H9 (cell line): ENCODE data around the gene L3MBTL4. TPM values are rescaled to one million over a fixed set of nuclear protein-coding genes. Genes with fewer than 3 reads are reported as not detected.

ENCODE experiments used
- DNase-seq: peaks from one replicate; pipeline ENCODE4 v3.0.0-alpha.2; 2017
- H2AFZ ChIP-seq: one replicate; pipeline ENCODE4 v1.6.1; 2013; ENCODE audit warnings: mild to moderate bottlenecking, low read length, control low read depth, moderate library complexity
- H2AK5ac ChIP-seq: 2 replicates; pipeline ENCODE4 v1.6.1; 2013; ENCODE audit warnings: low read length, control low read depth, mixed read lengths; ENCODE audit not compliant: insufficient read length
- H2BK120ac ChIP-seq: one replicate; pipeline ENCODE4 v1.6.1; 2013; ENCODE audit warnings: low read depth, mild to moderate bottlenecking, low read length, control low read depth, inconsistent platforms; ENCODE audit not compliant: poor library complexity, severe bottlenecking
- H2BK12ac ChIP-seq: 2 replicates; pipeline ENCODE4 v1.6.1; 2013; ENCODE audit warnings: low read length, control low read depth, mixed read lengths, low read depth; ENCODE audit not compliant: insufficient read length
- H2BK15ac ChIP-seq: 2 replicates; pipeline ENCODE4 v1.6.1; 2013; ENCODE audit warnings: low read depth, low read length, control low read depth
- H2BK20ac ChIP-seq: one replicate; pipeline ENCODE4 v1.6.1; 2013; ENCODE audit warnings: low read depth, mild to moderate bottlenecking, low read length, control low read depth, inconsistent platforms; ENCODE audit not compliant: poor library complexity, severe bottlenecking
- H2BK5ac ChIP-seq: 2 replicates; pipeline ENCODE4 v1.6.1; 2013; ENCODE audit warnings: low read length, control low read depth, mixed read lengths; ENCODE audit not compliant: insufficient read length
- H3K14ac ChIP-seq: 2 replicates; pipeline ENCODE4 v1.6.1; 2013; ENCODE audit warnings: low read length, control low read depth; ENCODE audit not compliant: insufficient read depth
- H3K18ac ChIP-seq: 2 replicates; pipeline ENCODE4 v1.6.1; 2013; ENCODE audit warnings: low read depth, mild to moderate bottlenecking, mixed read lengths, low read length, control low read depth; ENCODE audit not compliant: insufficient read length
- H3K23ac ChIP-seq: 2 replicates; pipeline ENCODE4 v1.6.1; 2013; ENCODE audit warnings: low read length, control low read depth, mixed read lengths, low read depth; ENCODE audit not compliant: insufficient read length
- H3K23me2 ChIP-seq: 2 replicates; pipeline ENCODE4 v1.6.1; 2013; ENCODE audit warnings: low read depth, mild to moderate bottlenecking, mixed read lengths, low read length, control low read depth; ENCODE audit not compliant: insufficient read length, poor library complexity, severe bottlenecking
- H3K27ac ChIP-seq: 2 replicates; pipeline ENCODE4 v1.5.1; 2013; ENCODE audit warnings: low read length, control low read depth, mixed read lengths, low read depth; ENCODE audit not compliant: insufficient read length
- H3K27me3 ChIP-seq: 2 replicates; pipeline ENCODE4 v1.6.1; 2013; ENCODE audit warnings: low read length, control low read depth, inconsistent platforms; ENCODE audit not compliant: insufficient read depth
- H3K4ac ChIP-seq: 2 replicates; pipeline ENCODE4 v1.6.1; 2013; ENCODE audit warnings: low read depth, mild to moderate bottlenecking, control low read depth, inconsistent platforms, low read length, moderate library complexity
- H3K4me1 ChIP-seq: 2 replicates; pipeline ENCODE4 v1.6.1; 2013; ENCODE audit warnings: low read length, control low read depth, inconsistent platforms; ENCODE audit not compliant: insufficient read depth
- H3K4me2 ChIP-seq: 2 replicates; pipeline ENCODE4 v1.6.1; 2013; ENCODE audit warnings: low read length, control low read depth, mixed read lengths; ENCODE audit not compliant: insufficient read length, insufficient read depth
- H3K56ac ChIP-seq: 2 replicates; pipeline ENCODE4 v1.6.1; 2013; ENCODE audit warnings: low read depth, mild to moderate bottlenecking, mixed read lengths, low read length, control low read depth; ENCODE audit not compliant: insufficient read length
- H3K79me1 ChIP-seq: 2 replicates; pipeline ENCODE4 v1.6.1; 2013; ENCODE audit warnings: low read depth, mild to moderate bottlenecking, moderate library complexity, low read length, control low read depth, inconsistent platforms; ENCODE audit not compliant: insufficient read depth, poor library complexity, severe bottlenecking
- H3K79me2 ChIP-seq: 2 replicates; pipeline ENCODE4 v1.6.1; 2013; ENCODE audit warnings: low read length, control low read depth, inconsistent platforms; ENCODE audit not compliant: insufficient read depth
- H3K9ac ChIP-seq: 2 replicates; pipeline ENCODE4 v1.6.1; 2013; ENCODE audit warnings: low read length, control low read depth, mixed read lengths; ENCODE audit not compliant: insufficient read length; ENCODE audit errors: extremely low read depth
- H3K9me3 ChIP-seq: one replicate; pipeline ENCODE4 v1.6.1; 2013; ENCODE audit warnings: low read depth, low read length, inconsistent platforms; ENCODE audit not compliant: control insufficient read depth
- H3T11ph ChIP-seq: one replicate; pipeline ENCODE4 v1.6.1; 2013; ENCODE audit warnings: mild to moderate bottlenecking, low read length, control low read depth, inconsistent platforms
- H4K20me1 ChIP-seq: one replicate; pipeline ENCODE4 v1.6.1; 2013; ENCODE audit not compliant: control insufficient read depth, insufficient read length, insufficient read depth
- H4K5ac ChIP-seq: 2 replicates; pipeline ENCODE4 v1.6.1; 2013; ENCODE audit warnings: low read depth, mild to moderate bottlenecking, mixed read lengths, low read length, control low read depth; ENCODE audit not compliant: insufficient read length
- H4K8ac ChIP-seq: replicated peaks from 2 replicates; pipeline ENCODE4 v1.6.1; 2013; ENCODE audit warnings: low read length, control low read depth, mixed read lengths, low read depth; ENCODE audit not compliant: insufficient read length
- H4K91ac ChIP-seq: 2 replicates; pipeline ENCODE4 v1.6.1; 2013; ENCODE audit warnings: low read depth, mild to moderate bottlenecking, moderate library complexity, mixed read lengths, low read length, control low read depth; ENCODE audit not compliant: insufficient read length
- H3K27ac Mint-ChIP-seq, 3 experiments: 2 replicates in 2 of 3; 3 replicates in 1 of 3; pipeline ENCODE4 v1.8.0; 2020 to 2021; ENCODE audit warnings: mixed read lengths in 3 of 3, mild to moderate bottlenecking in 1 of 3, moderate library complexity in 1 of 3
- H3K27me3 Mint-ChIP-seq: 2 replicates; pipeline ENCODE4 v1.8.0; 2021; ENCODE audit warnings: low read depth, mild to moderate bottlenecking, moderate library complexity, mixed read lengths
- H3K36me3 Mint-ChIP-seq, 3 experiments: 2 replicates in 2 of 3; 3 replicates in 1 of 3; pipeline ENCODE4 v1.8.0; 2020 to 2021; ENCODE audit warnings: low read depth in 3 of 3, mixed read lengths in 3 of 3; ENCODE audit not compliant: insufficient read depth in 1 of 3
- H3K4me1 Mint-ChIP-seq, 2 experiments: 2 replicates each; pipeline ENCODE4 v1.8.0; 2020; ENCODE audit warnings: mixed read lengths in 2 of 2
- H3K4me3 Mint-ChIP-seq, 2 experiments: 2 replicates in 1 of 2; 3 replicates in 1 of 2; pipeline ENCODE4 v1.8.0; 2020 to 2021; ENCODE audit warnings: mild to moderate bottlenecking in 2 of 2, mixed read lengths in 2 of 2, moderate library complexity in 1 of 2
- H3K9me3 Mint-ChIP-seq, 2 experiments: 2 replicates in 1 of 2; 3 replicates in 1 of 2; pipeline ENCODE4 v1.8.0; 2020; ENCODE audit warnings: mild to moderate bottlenecking in 2 of 2, mixed read lengths in 2 of 2, moderate library complexity in 1 of 2
- WGBS: extraction: QIAGEN DNeasy Blood & Tissue Kit; methylation state at CpG from one replicate; pipeline ENCODE4 v1.1.7; 2013; ENCODE audit warnings: missing lambda C conversion rate, low lambda C conversion rate, mixed read lengths; ENCODE audit not compliant: insufficient read length; ENCODE audit errors: extremely low coverage; 5-methylcytosine and 5-hydroxymethylcytosine counted together
- total RNA-seq: library from RNA; stranded (reverse); gene quantifications from 2 replicates; pipeline ENCODE4 v1.2.1, GENCODE V29; 2021
- TF ChIP-seq, protein P1 (sequence below): fragments of 200-600 bp; sonication (generic); conservative IDR thresholded peaks from 3 replicates; pipeline ENCODE4 v1.8.0; 2021; ENCODE audit warnings: antibody characterized with exemption, mild to moderate bottlenecking

L3MBTL4 gene
- total RNA-seq, 1 experiment from 2014 or later: 1.9 TPM

DNA sequence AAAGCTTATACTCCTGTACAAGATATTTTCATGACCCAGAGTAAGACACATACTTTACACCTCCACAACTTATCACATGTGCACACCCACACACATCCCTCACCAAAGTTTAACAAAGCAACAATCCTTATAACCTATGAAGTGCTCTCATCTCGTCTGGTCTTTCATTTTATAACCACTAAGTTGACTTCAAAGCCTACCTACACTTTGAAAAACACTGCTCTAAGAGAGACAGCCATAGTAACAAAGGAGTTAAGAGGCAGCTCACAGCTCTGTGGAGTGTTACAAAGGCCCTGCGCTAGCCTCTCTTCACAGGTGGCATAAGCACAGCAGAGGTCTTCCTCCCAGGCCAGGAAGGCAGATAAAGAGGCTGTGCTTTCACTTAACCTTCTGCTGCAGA, 449.7 kb downstream of the L3MBTL4 start:
- Histone ChIP-seq H2AK5ac (no peak overlapping the region), H2BK15ac (no peak overlapping the region), H4K91ac (no peak overlapping the region), H3K18ac (no peak overlapping the region), H3K4me1 (peaks cover 4% of the 10 kb centered on the region; the same call in 1 of the 2 replicates), H3K9ac (no peak overlapping the region), H3K23me2 (no peaks in the 10 kb centered on the region), H3K27ac (no peak overlapping the region), H3K79me1 (no peaks in the 10 kb centered on the region), H3K9me3 (no peaks in the 10 kb centered on the region), H3K79me2 (no peaks in the 10 kb centered on the region), H2BK5ac (no peak overlapping the region), H3T11ph (no peak overlapping the region), H2AFZ (no peak overlapping the region), H2BK12ac (no peak overlapping the region), H3K4ac (no peak overlapping the region), H4K8ac (no peak overlapping the region), H4K5ac (no peak overlapping the region), H3K27me3 (no peaks in the 10 kb centered on the region), H2BK20ac (no peak overlapping the region), H4K20me1 (no peaks in the 10 kb centered on the region), H3K56ac (no peak overlapping the region), H3K23ac (no peak overlapping the region), H3K4me2 (no peak overlapping the region), H2BK120ac (no peak overlapping the region), H3K14ac (no peak overlapping the region)
- no peaks in the 10 kb centered on the region for H3K36me3 Mint-ChIP-seq
- H3K27me3 Mint-ChIP-seq: peaks cover 16% of the 10 kb centered on the region
- no CpG with 5 or more reads among the region's 2 CpGs for WGBS
- H3K9me3 Mint-ChIP-seq: no peaks in the 10 kb centered on the region
- H3K4me1 Mint-ChIP-seq: peaks cover 24% of the 10 kb centered on the region in 2 experiments
- no peak for DNase-seq
- H3K4me3 Mint-ChIP-seq: no peak overlapping the region
- TF ChIP-seq, protein P1, sequence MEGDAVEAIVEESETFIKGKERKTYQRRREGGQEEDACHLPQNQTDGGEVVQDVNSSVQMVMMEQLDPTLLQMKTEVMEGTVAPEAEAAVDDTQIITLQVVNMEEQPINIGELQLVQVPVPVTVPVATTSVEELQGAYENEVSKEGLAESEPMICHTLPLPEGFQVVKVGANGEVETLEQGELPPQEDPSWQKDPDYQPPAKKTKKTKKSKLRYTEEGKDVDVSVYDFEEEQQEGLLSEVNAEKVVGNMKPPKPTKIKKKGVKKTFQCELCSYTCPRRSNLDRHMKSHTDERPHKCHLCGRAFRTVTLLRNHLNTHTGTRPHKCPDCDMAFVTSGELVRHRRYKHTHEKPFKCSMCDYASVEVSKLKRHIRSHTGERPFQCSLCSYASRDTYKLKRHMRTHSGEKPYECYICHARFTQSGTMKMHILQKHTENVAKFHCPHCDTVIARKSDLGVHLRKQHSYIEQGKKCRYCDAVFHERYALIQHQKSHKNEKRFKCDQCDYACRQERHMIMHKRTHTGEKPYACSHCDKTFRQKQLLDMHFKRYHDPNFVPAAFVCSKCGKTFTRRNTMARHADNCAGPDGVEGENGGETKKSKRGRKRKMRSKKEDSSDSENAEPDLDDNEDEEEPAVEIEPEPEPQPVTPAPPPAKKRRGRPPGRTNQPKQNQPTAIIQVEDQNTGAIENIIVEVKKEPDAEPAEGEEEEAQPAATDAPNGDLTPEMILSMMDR: no peak
- no peak overlapping the region for H3K27ac Mint-ChIP-seq
